ENCODE results near the gene FANK1.
"Not testable (repeated sequence)": the region's sequence is repeated elsewhere in the genome, so short reads cannot be mapped to it uniquely, and the experiment has no call there.

Gene FANK1

GRCh38 chr10:125896088-125896934, at the start of gene FANK1:
Gene FANK1 (plus strand): TSS chr10:125896564. CDS start chr10:125896643, 79 bp downstream.
- peak within 1 kb of the TSS; percentile 63 for H3K4me3 ChIP-seq (replicated peaks; ENCODE audit: low read depth, low read length)
- not testable (repeated sequence) for H3K36me3 ChIP-seq (ENCODE audit: control insufficient read depth, insufficient read depth, low read length); H3K27me3 ChIP-seq (replicated peaks; ENCODE audit: control insufficient read depth, insufficient read depth, low read length)
- peak; percentile 81 for DNase-seq (ENCODE audit: extremely low read depth, insufficient read length)

GRCh38 chr10:125846894-125847293, 49.5 kb upstream of the FANK1 start:
- peaks cover 4% of the 10 kb centered on the region for H3K36me3 ChIP-seq (ENCODE audit: control insufficient read depth, insufficient read depth, low read length)
- no peak for DNase-seq (ENCODE audit: extremely low read depth, insufficient read length)
- H3K27me3 ChIP-seq (replicated peaks; ENCODE audit: control insufficient read depth, insufficient read depth, low read length): no peaks in the 10 kb centered on the region
- no peak overlapping the region for H3K4me3 ChIP-seq (replicated peaks; ENCODE audit: low read depth, low read length)
- TF ChIP-seq CTCF (IDR thresholded peaks at IDR 0.05; ENCODE audit: insufficient read depth, low read length, poor library complexity, severe bottlenecking): no peak

GRCh38 chr10:125848371-125848770, 48.0 kb upstream of the FANK1 start:
- no peak for TF ChIP-seq CTCF (IDR thresholded peaks at IDR 0.05; ENCODE audit: insufficient read depth, low read length, poor library complexity, severe bottlenecking)
- DNase-seq (ENCODE audit: extremely low read depth, insufficient read length): no peak
- Histone ChIP-seq H3K27me3 (replicated peaks; ENCODE audit: control insufficient read depth, insufficient read depth, low read length) (no peaks in the 10 kb centered on the region), H3K4me3 (replicated peaks; ENCODE audit: low read depth, low read length) (no peak overlapping the region), H3K36me3 (ENCODE audit: control insufficient read depth, insufficient read depth, low read length) (peaks cover 1% of the 10 kb centered on the region)

GRCh38 chr10:125848857-125849256, 47.5 kb upstream of the FANK1 start:
- Histone ChIP-seq H3K36me3 (ENCODE audit: control insufficient read depth, insufficient read depth, low read length) (peaks cover 1% of the 10 kb centered on the region), H3K4me3 (replicated peaks; ENCODE audit: low read depth, low read length) (no peak overlapping the region), H3K27me3 (replicated peaks; ENCODE audit: control insufficient read depth, insufficient read depth, low read length) (no peaks in the 10 kb centered on the region)
- TF ChIP-seq CTCF (IDR thresholded peaks at IDR 0.05; ENCODE audit: insufficient read depth, low read length, poor library complexity, severe bottlenecking): no peak
- DNase-seq (ENCODE audit: extremely low read depth, insufficient read length): no peak

- Histone ChIP-seq H3K36me3 (ENCODE audit: control insufficient read depth, insufficient read depth, low read length) (peaks cover 1% of the 10 kb centered on the region), H3K4me3 (replicated peaks; ENCODE audit: low read depth, low read length) (no peak overlapping the region), H3K27me3 (replicated peaks; ENCODE audit: control insufficient read depth, insufficient read depth, low read length) (no peaks in the 10 kb centered on the region)
- no peak for TF ChIP-seq CTCF (IDR thresholded peaks at IDR 0.05; ENCODE audit: insufficient read depth, low read length, poor library complexity, severe bottlenecking)
- no peak for DNase-seq (ENCODE audit: extremely low read depth, insufficient read length)
These were observed 46.9 kb upstream of the FANK1 start for GRCh38 chr10:125849448-125849847.

GRCh38 chr10:125850766-125851731, 45.3 kb upstream of the FANK1 start:
- peaks cover 1% of the 10 kb centered on the region for H3K36me3 ChIP-seq (ENCODE audit: control insufficient read depth, insufficient read depth, low read length)
- DNase-seq (ENCODE audit: extremely low read depth, insufficient read length): no peak
- H3K4me3 ChIP-seq (replicated peaks; ENCODE audit: low read depth, low read length): no peak overlapping the region
- no peak for TF ChIP-seq CTCF (IDR thresholded peaks at IDR 0.05; ENCODE audit: insufficient read depth, low read length, poor library complexity, severe bottlenecking)
- no peaks in the 10 kb centered on the region for H3K27me3 ChIP-seq (replicated peaks; ENCODE audit: control insufficient read depth, insufficient read depth, low read length)
